Astrocyte (in vitro differentiated cells and primary cell): ENCODE data around the gene SENP8. TPM values are rescaled to one million over a fixed set of nuclear protein-coding genes. Genes with fewer than 3 reads are reported as not detected.
"Not testable (repeated sequence)": the region's sequence is repeated elsewhere in the genome, so short reads cannot be mapped to it uniquely, and the experiment has no call there.

Source experiments
- DNase-seq: peaks from one replicate; pipeline ENCODE4 v3.0.0-alpha.2; 2010; ENCODE audit warnings: low read depth
- FAIRE-seq: peaks from 2 replicates; lab custom pipeline; 2011; peaks lifted over from hg19 to GRCh38; lab: Jason Lieb, UNC
- H2AFZ ChIP-seq: 2 replicates; pipeline ENCODE4 v1.6.0; 2012; ENCODE audit warnings: low read depth, low read length, inconsistent platforms
- H3K27ac ChIP-seq: 2 replicates; pipeline ENCODE4 v1.5.1; 2011; ENCODE audit warnings: low read depth, low read length, inconsistent platforms
- H3K27me3 ChIP-seq: 2 replicates; pipeline ENCODE4 v1.6.0; 2011; ENCODE audit warnings: low read length, inconsistent platforms; ENCODE audit not compliant: insufficient read depth
- H3K36me3 ChIP-seq: 2 replicates; pipeline ENCODE4 v1.5.1; 2011; ENCODE audit warnings: low read length, inconsistent platforms; ENCODE audit not compliant: insufficient read depth
- H3K4me1 ChIP-seq: 2 replicates; pipeline ENCODE4 v1.5.1; 2011; ENCODE audit warnings: low read length, inconsistent platforms; ENCODE audit not compliant: insufficient read depth
- H3K4me2 ChIP-seq: 2 replicates; pipeline ENCODE4 v1.6.0; 2012; ENCODE audit warnings: low read length, inconsistent platforms
- H3K4me3 ChIP-seq: 2 replicates; pipeline ENCODE4 v1.5.1; 2011; ENCODE audit warnings: low read depth, mild to moderate bottlenecking, low read length, inconsistent platforms; ENCODE audit not compliant: insufficient read depth
- H3K79me2 ChIP-seq: 2 replicates; pipeline ENCODE4 v1.6.0; 2012; ENCODE audit warnings: mild to moderate bottlenecking, low read length, inconsistent platforms; ENCODE audit not compliant: insufficient read depth
- H3K9ac ChIP-seq: 2 replicates; pipeline ENCODE4 v1.6.0; 2012; ENCODE audit warnings: mild to moderate bottlenecking, low read length, inconsistent platforms
- H3K9me3 ChIP-seq: 2 replicates; pipeline ENCODE4 v1.5.1; 2012; ENCODE audit warnings: low read depth, mild to moderate bottlenecking, low read length, inconsistent platforms; ENCODE audit not compliant: insufficient read depth
- H4K20me1 ChIP-seq: 2 replicates; pipeline ENCODE4 v1.6.0; 2012; ENCODE audit warnings: low read length, inconsistent platforms; ENCODE audit not compliant: insufficient read depth
- H3K27ac Mint-ChIP-seq: one replicate; pipeline ENCODE4 v1.8.0; 2021; ENCODE audit warnings: mild to moderate bottlenecking, mixed read lengths; ENCODE audit not compliant: unreplicated experiment
- H3K27me3 Mint-ChIP-seq: one replicate; pipeline ENCODE4 v1.8.0; 2021; ENCODE audit warnings: low read depth, mixed read lengths; ENCODE audit not compliant: unreplicated experiment
- H3K36me3 Mint-ChIP-seq: one replicate; pipeline ENCODE4 v1.8.0; 2021; ENCODE audit warnings: low read depth, mixed read lengths; ENCODE audit not compliant: unreplicated experiment
- H3K4me1 Mint-ChIP-seq: one replicate; pipeline ENCODE4 v1.8.0; 2021; ENCODE audit warnings: low read depth, mixed read lengths; ENCODE audit not compliant: unreplicated experiment
- H3K4me3 Mint-ChIP-seq: one replicate; pipeline ENCODE4 v1.8.0; 2021; ENCODE audit warnings: mild to moderate bottlenecking, moderate library complexity, mixed read lengths; ENCODE audit not compliant: unreplicated experiment
- H3K9me3 Mint-ChIP-seq: one replicate; pipeline ENCODE4 v1.8.0; 2021; ENCODE audit warnings: mild to moderate bottlenecking, mixed read lengths; ENCODE audit not compliant: unreplicated experiment
- EZH2 ChIP-seq: IDR thresholded peaks from 2 replicates; pipeline ENCODE4 v1.6.1; 2012; ENCODE audit warnings: mild to moderate bottlenecking, low read length, inconsistent platforms; ENCODE audit not compliant: insufficient read depth
- total RNA-seq: library from RNA; stranded (reverse); gene quantifications from 2 replicates; pipeline ENCODE4 v1.2.1, GENCODE V29; 2021
- TF ChIP-seq, protein P1 (sequence below): IDR thresholded peaks from 2 replicates; pipeline ENCODE4 v1.5.1; 2011; ENCODE audit warnings: low read depth, mild to moderate bottlenecking, inconsistent platforms, low read length, moderate library complexity; ENCODE audit not compliant: insufficient read depth

The SENP8 gene
- total RNA-seq, 1 donor from 2014 or later: 2.9 TPM

DNA sequence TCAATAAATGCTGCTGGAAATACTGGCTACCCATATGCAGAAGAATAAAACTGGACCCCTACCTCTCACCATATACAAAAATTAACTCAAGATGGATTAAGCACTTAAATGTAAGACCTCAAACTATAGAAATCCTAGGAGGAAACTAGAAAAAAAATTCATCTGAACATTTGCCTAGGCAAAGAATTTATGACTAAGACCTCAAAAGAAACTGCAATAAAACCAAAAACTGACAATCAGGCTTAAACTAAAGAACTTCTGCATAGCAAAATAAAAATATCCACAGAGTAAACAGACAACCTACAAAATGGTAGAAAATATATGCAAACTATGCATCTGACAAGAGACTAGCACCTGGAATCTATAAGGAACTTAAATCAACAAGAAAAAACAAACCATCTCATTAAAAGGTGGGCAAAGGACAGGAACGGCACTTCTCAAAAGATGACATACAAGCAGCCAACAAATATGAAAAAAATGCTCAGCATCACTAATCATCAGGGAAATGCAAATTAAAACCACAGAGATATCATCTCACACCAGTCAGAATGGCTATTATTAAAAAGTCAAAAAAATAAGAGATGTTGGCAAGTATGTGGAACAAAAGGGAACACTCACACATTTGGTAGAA is 47.3 kb upstream of the SENP8 start:
- FAIRE-seq: no peak
- H3K9ac ChIP-seq: no peak overlapping the region
- DNase-seq: no peak
- no peak overlapping the region for H3K27ac ChIP-seq
- H3K4me1 ChIP-seq: no peaks in the 10 kb centered on the region
- H3K79me2 ChIP-seq: peaks cover 51% of the 10 kb centered on the region
- no peaks in the 10 kb centered on the region for H3K27me3 ChIP-seq
- peaks cover 39% of the 10 kb centered on the region for H4K20me1 ChIP-seq
- Mint-ChIP-seq H3K4me1 (peaks cover 11% of the 10 kb centered on the region), H3K36me3 (no peaks in the 10 kb centered on the region), H3K27me3 (no peaks in the 10 kb centered on the region), H3K9me3 (no peaks in the 10 kb centered on the region), H3K4me3 (no peak overlapping the region), H3K27ac (peak overlapping the region; percentile 51)
- H3K9me3 ChIP-seq: no peaks in the 10 kb centered on the region
- H3K4me2 ChIP-seq: no peak overlapping the region
- H3K4me3 ChIP-seq: no peak overlapping the region
- no peak for TF ChIP-seq EZH2
- TF ChIP-seq, protein P1, sequence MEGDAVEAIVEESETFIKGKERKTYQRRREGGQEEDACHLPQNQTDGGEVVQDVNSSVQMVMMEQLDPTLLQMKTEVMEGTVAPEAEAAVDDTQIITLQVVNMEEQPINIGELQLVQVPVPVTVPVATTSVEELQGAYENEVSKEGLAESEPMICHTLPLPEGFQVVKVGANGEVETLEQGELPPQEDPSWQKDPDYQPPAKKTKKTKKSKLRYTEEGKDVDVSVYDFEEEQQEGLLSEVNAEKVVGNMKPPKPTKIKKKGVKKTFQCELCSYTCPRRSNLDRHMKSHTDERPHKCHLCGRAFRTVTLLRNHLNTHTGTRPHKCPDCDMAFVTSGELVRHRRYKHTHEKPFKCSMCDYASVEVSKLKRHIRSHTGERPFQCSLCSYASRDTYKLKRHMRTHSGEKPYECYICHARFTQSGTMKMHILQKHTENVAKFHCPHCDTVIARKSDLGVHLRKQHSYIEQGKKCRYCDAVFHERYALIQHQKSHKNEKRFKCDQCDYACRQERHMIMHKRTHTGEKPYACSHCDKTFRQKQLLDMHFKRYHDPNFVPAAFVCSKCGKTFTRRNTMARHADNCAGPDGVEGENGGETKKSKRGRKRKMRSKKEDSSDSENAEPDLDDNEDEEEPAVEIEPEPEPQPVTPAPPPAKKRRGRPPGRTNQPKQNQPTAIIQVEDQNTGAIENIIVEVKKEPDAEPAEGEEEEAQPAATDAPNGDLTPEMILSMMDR: no peak
- no peak overlapping the region for H2AFZ ChIP-seq
- no peaks in the 10 kb centered on the region for H3K36me3 ChIP-seq

DNA sequence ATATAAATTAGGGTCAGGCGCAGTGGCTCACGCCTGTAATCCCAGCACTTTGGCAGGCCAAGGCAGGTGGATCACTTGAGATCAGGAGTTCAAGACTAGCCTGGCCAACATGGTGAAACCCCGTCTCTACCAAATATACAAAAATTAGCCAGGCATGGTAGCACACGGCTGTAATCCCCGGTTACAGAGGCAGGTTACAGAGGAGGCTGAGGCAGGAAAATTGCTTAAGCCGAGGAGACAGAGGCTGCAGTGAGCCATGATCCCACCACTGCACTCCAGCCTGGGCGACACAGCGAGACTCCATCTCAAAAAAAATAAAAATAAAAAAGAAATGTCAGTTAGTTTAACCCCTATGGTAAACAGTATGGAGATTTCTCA is 46.8 kb upstream of the SENP8 start:
- not testable (repeated sequence) for H3K4me3 ChIP-seq, H2AFZ ChIP-seq, H3K27me3 Mint-ChIP-seq, H3K27ac ChIP-seq, DNase-seq, H3K27ac Mint-ChIP-seq, H3K27me3 ChIP-seq, H3K4me3 Mint-ChIP-seq, H3K9me3 ChIP-seq, H3K4me2 ChIP-seq, FAIRE-seq, H3K36me3 Mint-ChIP-seq, H3K36me3 ChIP-seq, H3K9ac ChIP-seq, H3K9me3 Mint-ChIP-seq, H3K4me1 ChIP-seq
- Histone ChIP-seq H4K20me1 (peaks cover 40% of the 10 kb centered on the region), H3K79me2 (peaks cover 54% of the 10 kb centered on the region)
- H3K4me1 Mint-ChIP-seq: peaks cover 11% of the 10 kb centered on the region

DNA sequence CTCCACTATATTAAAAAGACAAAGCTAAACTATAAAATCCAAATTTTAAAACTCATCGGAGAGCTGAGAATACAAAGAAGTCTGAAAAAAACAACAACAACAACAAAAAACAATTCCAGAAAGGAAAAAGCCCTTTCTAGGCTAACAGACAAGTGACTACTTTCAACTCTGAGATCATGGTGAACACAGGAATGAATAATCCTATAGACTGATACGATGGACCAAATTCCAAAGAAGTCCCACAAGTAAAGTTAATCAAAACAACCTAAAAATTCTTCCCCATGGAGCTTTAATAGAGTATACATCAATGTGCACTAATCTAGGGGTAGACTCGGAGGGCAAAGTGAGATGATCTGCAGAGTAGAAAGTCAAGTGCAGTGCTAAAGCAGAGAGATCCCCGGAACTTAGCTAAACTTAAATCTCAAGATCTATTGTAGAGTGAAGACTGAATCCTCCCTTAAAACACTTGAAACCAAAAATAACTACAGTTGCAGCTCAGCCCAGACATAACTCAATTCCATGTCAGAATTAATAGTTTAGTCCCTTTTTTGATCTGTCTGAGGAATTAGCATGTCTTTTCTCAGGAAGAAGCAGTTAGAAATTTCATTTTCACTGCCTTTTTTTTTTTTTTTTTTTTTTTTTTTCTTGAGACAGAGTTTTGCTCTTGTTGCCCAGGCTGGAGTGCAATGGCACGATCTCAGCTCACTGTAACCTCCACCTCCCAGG is 43.7 kb upstream of the SENP8 start:
- FAIRE-seq: no peak
- Mint-ChIP-seq H3K36me3 (no peaks in the 10 kb centered on the region), H3K27me3 (no peaks in the 10 kb centered on the region), H3K4me1 (peaks cover 12% of the 10 kb centered on the region), H3K4me3 (no peak overlapping the region), H3K9me3 (no peaks in the 10 kb centered on the region), H3K27ac (no peak overlapping the region)
- Histone ChIP-seq H3K79me2 (peaks cover 44% of the 10 kb centered on the region), H3K9ac (no peak overlapping the region), H3K4me3 (no peak overlapping the region), H4K20me1 (peaks cover 54% of the 10 kb centered on the region), H3K9me3 (no peaks in the 10 kb centered on the region), H2AFZ (no peak overlapping the region), H3K27me3 (no peaks in the 10 kb centered on the region), H3K36me3 (no peaks in the 10 kb centered on the region), H3K27ac (no peak overlapping the region), H3K4me2 (no peak overlapping the region), H3K4me1 (no peaks in the 10 kb centered on the region)
- no peak for DNase-seq
- TF ChIP-seq EZH2: no peak
- TF ChIP-seq, protein P1: no peak
